WTC11 (cell line): ENCODE measurements around the gene ATP12A. TPM values are rescaled to one million over a fixed set of nuclear protein-coding genes. Genes with fewer than 3 reads are reported as not detected.

Source experiments
- ATAC-seq: fragments of 200-7000 bp; cut with Tn5 transposase; 2 replicates; pipeline ENCODE4 v1.10.0; 2021; ENCODE audit warnings: mild to moderate bottlenecking, moderate library complexity
- CTCF ChIA-PET: fragments of 300-600 bp; sonication (Branson Sonifier 250); formaldehyde crosslinking; loops from one replicate; lab custom pipeline; 2021; ENCODE audit warnings: antibody characterized with exemption; lab: Charles Lee
- POLR2A ChIA-PET: fragments of 350-600 bp; sonication (Branson Sonifier 250); formaldehyde crosslinking; loops from one replicate; lab custom pipeline; 2021; ENCODE audit warnings: antibody characterized with exemption; lab: Charles Lee
- DNase-seq: peaks from one replicate; pipeline ENCODE4 v3.0.0; 2021; ENCODE audit warnings: low spot score
- H3K27ac Mint-ChIP-seq: 2 replicates; pipeline ENCODE4 v1.8.0; 2021; ENCODE audit warnings: mixed read lengths
- H3K27me3 Mint-ChIP-seq: 2 replicates; pipeline ENCODE4 v1.8.0; 2021; ENCODE audit warnings: low read depth, mild to moderate bottlenecking, moderate library complexity, mixed read lengths
- H3K36me3 Mint-ChIP-seq: 2 replicates; pipeline ENCODE4 v1.8.0; 2021; ENCODE audit warnings: mixed read lengths
- H3K4me1 Mint-ChIP-seq: 2 replicates; pipeline ENCODE4 v1.8.0; 2022; ENCODE audit warnings: mixed read lengths
- H3K4me3 Mint-ChIP-seq: 2 replicates; pipeline ENCODE4 v1.8.0; 2021; ENCODE audit warnings: mild to moderate bottlenecking, moderate library complexity, mixed read lengths
- H3K9me3 Mint-ChIP-seq: 2 replicates; pipeline ENCODE4 v1.8.0; 2021; ENCODE audit warnings: mixed read lengths
- ATF6 ChIP-seq: sonication (generic); formaldehyde crosslinking; IDR thresholded peaks from 2 replicates; pipeline ENCODE4 v1.8.1; 2023; ENCODE audit warnings: mild to moderate bottlenecking, missing genetic modification reagents
- E2F4 ChIP-seq: sonication (generic); formaldehyde crosslinking; IDR thresholded peaks from 2 replicates; pipeline ENCODE4 v1.8.1; 2022; ENCODE audit warnings: low read depth, mild to moderate bottlenecking, moderate library complexity, missing genetic modification reagents, borderline replicate concordance
- ELF4 ChIP-seq: sonication (generic); formaldehyde crosslinking; IDR thresholded peaks from 2 replicates; pipeline ENCODE4 v1.8.1; 2022; ENCODE audit warnings: low read depth, mild to moderate bottlenecking, moderate library complexity, missing genetic modification reagents
- EMX1 ChIP-seq: fragments of 250-450 bp; sonication (Bioruptor Pico); IDR thresholded peaks from 2 replicates; pipeline ENCODE4 v1.8.0; 2021; ENCODE audit warnings: mild to moderate bottlenecking
- ESRRA ChIP-seq: sonication (generic); formaldehyde crosslinking; IDR thresholded peaks from 2 replicates; pipeline ENCODE4 v1.8.1; 2022; ENCODE audit warnings: mild to moderate bottlenecking, missing genetic modification reagents, borderline replicate concordance
- FOXJ3 ChIP-seq: sonication (generic); formaldehyde crosslinking; IDR thresholded peaks from 2 replicates; pipeline ENCODE4 v1.9.0; 2021; ENCODE audit warnings: missing genetic modification reagents, mild to moderate bottlenecking, borderline replicate concordance
- FOXP1 ChIP-seq: sonication (generic); formaldehyde crosslinking; IDR thresholded peaks from 2 replicates; pipeline ENCODE4 v1.8.0; 2022; ENCODE audit warnings: missing genetic modification reagents, mild to moderate bottlenecking, moderate library complexity, borderline replicate concordance
- GABPB1 ChIP-seq: sonication (generic); formaldehyde crosslinking; IDR thresholded peaks from 2 replicates; pipeline ENCODE4 v1.8.1; 2023; ENCODE audit warnings: mild to moderate bottlenecking, missing genetic modification reagents
- GTF2I ChIP-seq: fragments of 250-450 bp; sonication (Bioruptor Pico); conservative IDR thresholded peaks from 2 replicates; pipeline ENCODE4 v1.4.0; 2021; ENCODE audit warnings: mild to moderate bottlenecking
- NFE2L1 ChIP-seq: sonication (generic); formaldehyde crosslinking; IDR thresholded peaks from 2 replicates; pipeline ENCODE4 v1.8.1; 2023; ENCODE audit warnings: missing genetic modification reagents
- PRDM15 ChIP-seq: sonication (generic); formaldehyde crosslinking; IDR thresholded peaks from 2 replicates; pipeline ENCODE4 v1.8.0; 2022; ENCODE audit warnings: missing genetic modification reagents
- TCF7 ChIP-seq: sonication (generic); formaldehyde crosslinking; IDR thresholded peaks from 2 replicates; pipeline ENCODE4 v1.8.0; 2022; ENCODE audit warnings: mild to moderate bottlenecking, low read depth, missing genetic modification reagents, moderate library complexity
- USF2 ChIP-seq: sonication (generic); formaldehyde crosslinking; IDR thresholded peaks from 2 replicates; pipeline ENCODE4 v1.8.1; 2023; ENCODE audit warnings: mild to moderate bottlenecking, missing genetic modification reagents, moderate library complexity
- ZBTB43 ChIP-seq: sonication (generic); formaldehyde crosslinking; IDR thresholded peaks from 2 replicates; pipeline ENCODE4 v1.8.1; 2023; ENCODE audit warnings: mild to moderate bottlenecking, missing genetic modification reagents
- ZNF121 ChIP-seq: sonication (generic); formaldehyde crosslinking; IDR thresholded peaks from 2 replicates; pipeline ENCODE4 v1.8.0; 2023; ENCODE audit warnings: missing genetic modification reagents
- ZNF219 ChIP-seq: sonication (generic); formaldehyde crosslinking; IDR thresholded peaks from 2 replicates; pipeline ENCODE4 v1.8.0; 2023; ENCODE audit warnings: missing genetic modification reagents, mild to moderate bottlenecking, borderline replicate concordance
- ZNF232 ChIP-seq: sonication (generic); formaldehyde crosslinking; IDR thresholded peaks from 2 replicates; pipeline ENCODE4 v1.8.0; 2022; ENCODE audit warnings: mild to moderate bottlenecking, missing genetic modification reagents
- ZNF423 ChIP-seq: fragments of 250-450 bp; sonication (Bioruptor Pico); IDR thresholded peaks from 2 replicates; pipeline ENCODE4 v2.1.2; 2022; ENCODE audit warnings: mild to moderate bottlenecking, moderate library complexity
- total RNA-seq: library from RNA; stranded (reverse); gene quantifications from 3 replicates; pipeline ENCODE4 v1.2.3, GENCODE V29; 2021

Gene ATP12A
- total RNA-seq, 1 experiment from 2014 or later = 1.4 TPM

GRCh38 chr13:24675806-24676570 lies 4.2 kb upstream of the ATP12A start:
- no peaks in the 10 kb centered on the region for H3K36me3 Mint-ChIP-seq
- CTCF ChIA-PET = interaction anchor here (0.8 to 1.2 kb wide), 4 partner anchors 9 to 49 kb away, joined by 3 read pairs; no protein-coding TSS in a partner anchor

GRCh38 chr13:24678151-24678550 lies 2.1 kb upstream of the ATP12A start:
- no peak overlapping the region for H3K27ac Mint-ChIP-seq
- no peak for DNase-seq
- no peaks in the 10 kb centered on the region for H3K36me3 Mint-ChIP-seq
- no peak overlapping the region for H3K4me3 Mint-ChIP-seq
- peaks cover 36% of the 10 kb centered on the region for H3K27me3 Mint-ChIP-seq
- no peaks in the 10 kb centered on the region for H3K9me3 Mint-ChIP-seq
- ChIA-PET CTCF (interaction anchor here (1.2 to 1.7 kb wide), 2 partner anchors 16 to 48 kb away, joined by 6 read pairs; no protein-coding TSS in a partner anchor), POLR2A (no interaction called here)
- H3K4me1 Mint-ChIP-seq = peaks cover 19% of the 10 kb centered on the region
- ATAC-seq = no peak
- TF ChIP-seq FOXP1 (CRISPR knock-in tag) (no peak), ZBTB43 (CRISPR knock-in tag) (no peak), GABPB1 (no peak), USF2 (no peak), EMX1 (CRISPR knock-in tag) (no peak), ELF4 (no peak), FOXJ3 (CRISPR knock-in tag) (no peak), PRDM15 (no peak), ZNF423 (CRISPR knock-in tag) (no peak), ZNF219 (CRISPR knock-in tag) (no peak), ATF6 (no peak)

More at GRCh38 chr13:24675806-24676570, 4.2 kb upstream of the ATP12A start:
- TF ChIP-seq E2F4 (CRISPR knock-in tag) (no peak), TCF7 (CRISPR knock-in tag) (no peak), PRDM15 (no peak), NFE2L1 (CRISPR knock-in tag) (no peak), EMX1 (CRISPR knock-in tag) (no peak), ESRRA (no peak), GTF2I (CRISPR knock-in tag) (no peak), ZNF121 (CRISPR knock-in tag) (no peak), ZNF232 (CRISPR knock-in tag) (no peak)
- POLR2A ChIA-PET = interaction anchor here (0.5 kb wide), 1 partner anchor 83 kb away, joined by 3 read pairs; no protein-coding TSS in a partner anchor
- Mint-ChIP-seq H3K4me1 (peaks cover 18% of the 10 kb centered on the region), H3K27ac (no peak overlapping the region), H3K9me3 (no peaks in the 10 kb centered on the region), H3K4me3 (no peak overlapping the region), H3K27me3 (peaks cover 24% of the 10 kb centered on the region)
- DNase-seq = no peak
- ATAC-seq = no peak
